GM23338 (cell line): ENCODE results near the gene RUNX1.

ENCODE experiments used
- CREB1 ChIP-seq: fragments of 250-450 bp; sonication (Bioruptor Pico); IDR thresholded peaks from 2 replicates; pipeline ENCODE4 v1.5.0; 2020; ENCODE audit warnings: low read depth, mild to moderate bottlenecking, moderate library complexity
- CTCF ChIP-seq, 2 experiments: fragments of 200-600 bp in 1 of 2; sonication (generic) in 1 of 2; conservative IDR thresholded peaks; 2 replicates each; pipeline versions ENCODE4 v1.5.1 to v1.6.1; 2016 to 2017; ENCODE audit warnings: antibody characterized with exemption in 2 of 2, low read depth in 2 of 2, mild to moderate bottlenecking in 2 of 2, moderate library complexity in 1 of 2
- ETS1 ChIP-seq: IDR thresholded peaks from 2 replicates; pipeline ENCODE4 v1.6.1; 2016; ENCODE audit warnings: antibody characterized with exemption
- EZH2 ChIP-seq: fragments of 200-600 bp; sonication (generic); IDR thresholded peaks from one replicate; pipeline ENCODE4 v1.8.0; 2017; ENCODE audit warnings: antibody characterized with exemption, mild to moderate bottlenecking, low read depth; ENCODE audit not compliant: unreplicated experiment
- EZH2phosphoT487 ChIP-seq: fragments of 200-600 bp; sonication (generic); IDR thresholded peaks from one replicate; pipeline ENCODE4 v1.8.1; 2018; ENCODE audit warnings: antibody characterized with exemption; ENCODE audit not compliant: unreplicated experiment
- JUNB ChIP-seq: IDR thresholded peaks from one replicate; pipeline ENCODE4 v1.6.1; 2016; ENCODE audit warnings: antibody characterized with exemption; ENCODE audit not compliant: unreplicated experiment
- NANOG ChIP-seq: IDR thresholded peaks from 2 replicates; pipeline ENCODE4 v1.6.1; 2016; ENCODE audit warnings: antibody characterized with exemption, borderline replicate concordance
- POLR2AphosphoS5 ChIP-seq: IDR thresholded peaks from 2 replicates; pipeline ENCODE4 v1.6.1; 2016; ENCODE audit warnings: antibody characterized with exemption, low read depth
- REST ChIP-seq: IDR thresholded peaks from one replicate; pipeline ENCODE4 v1.6.1; 2018; ENCODE audit warnings: antibody characterized with exemption; ENCODE audit not compliant: unreplicated experiment
- STAT1 ChIP-seq: IDR thresholded peaks from one replicate; pipeline ENCODE4 v1.6.1; 2016; ENCODE audit warnings: antibody characterized with exemption; ENCODE audit not compliant: unreplicated experiment
- ZNF114 ChIP-seq: fragments of 250-450 bp; sonication (Bioruptor Pico); IDR thresholded peaks from 2 replicates; pipeline ENCODE4 v1.5.0; 2020; ENCODE audit warnings: mild to moderate bottlenecking, moderate library complexity
- ZNF331 ChIP-seq: fragments of 250-450 bp; sonication (Bioruptor Pico); IDR thresholded peaks from 2 replicates; pipeline ENCODE4 v1.5.0; 2020; ENCODE audit warnings: low read depth, mild to moderate bottlenecking, moderate library complexity
- ZNF462 ChIP-seq: fragments of 250-450 bp; sonication (Bioruptor Pico); IDR thresholded peaks from 2 replicates; pipeline ENCODE4 v1.5.0; 2020; ENCODE audit warnings: mild to moderate bottlenecking, moderate library complexity

GRCh38 chr21:34942911-34943310 is 106.2 kb downstream of the RUNX1 start:
- TF ChIP-seq CTCF (conservative IDR thresholded peaks at IDR 0.05; ENCODE audit: low read depth in 2 of 2) (no peak), REST (no peak), EZH2phosphoT487 (no peak), POLR2AphosphoS5 (no peak), NANOG (no peak), EZH2 (no peak), ETS1 (no peak), ZNF331 (CRISPR knock-in tag) (no peak), JUNB (no peak), CREB1 (CRISPR knock-in tag) (no peak), STAT1 (no peak), ZNF462 (CRISPR knock-in tag) (no peak), ZNF114 (no peak)
